Occipital lobe (tissue), 2 donors: ENCODE measurements around the gene CCDC78. TPM values are rescaled to one million over a fixed set of nuclear protein-coding genes. Genes with fewer than 3 reads are reported as not detected.
"Not testable (repeated sequence)": the region's sequence is repeated elsewhere in the genome, so short reads cannot be mapped to it uniquely, and the experiment has no call there.

Experiments
- DNase-seq: peaks from one replicate; lab custom pipeline; 2025; lab: John Stamatoyannopoulos, UW
- total RNA-seq: library from RNA; depleted of rRNA; stranded (reverse); fragments of >200 nt; gene quantifications from one replicate; pipeline ENCODE4 v1.2.3, GENCODE V29; 2014

The CCDC78 gene
- total RNA-seq, 1 donor from 2014 or later: 4.2 TPM

DNA sequence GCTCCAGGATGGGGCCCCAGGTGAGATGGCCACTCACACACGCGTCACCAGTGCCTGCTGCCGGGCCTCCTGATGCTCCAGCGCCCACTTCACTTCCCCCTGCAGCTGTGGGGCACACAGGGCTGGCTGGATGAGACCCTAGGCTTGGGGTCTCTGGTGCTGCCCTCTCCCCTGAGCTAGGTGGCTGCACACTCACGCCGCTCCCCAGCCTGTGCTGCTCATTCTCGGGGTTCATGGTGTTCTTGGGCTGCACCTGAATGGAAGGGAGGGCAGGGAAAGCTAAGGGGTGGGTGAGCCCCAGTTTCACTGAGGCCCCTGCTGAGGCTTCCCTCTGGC, 1.2 kb downstream of the CCDC78 start:
- no peak for DNase-seq

DNA sequence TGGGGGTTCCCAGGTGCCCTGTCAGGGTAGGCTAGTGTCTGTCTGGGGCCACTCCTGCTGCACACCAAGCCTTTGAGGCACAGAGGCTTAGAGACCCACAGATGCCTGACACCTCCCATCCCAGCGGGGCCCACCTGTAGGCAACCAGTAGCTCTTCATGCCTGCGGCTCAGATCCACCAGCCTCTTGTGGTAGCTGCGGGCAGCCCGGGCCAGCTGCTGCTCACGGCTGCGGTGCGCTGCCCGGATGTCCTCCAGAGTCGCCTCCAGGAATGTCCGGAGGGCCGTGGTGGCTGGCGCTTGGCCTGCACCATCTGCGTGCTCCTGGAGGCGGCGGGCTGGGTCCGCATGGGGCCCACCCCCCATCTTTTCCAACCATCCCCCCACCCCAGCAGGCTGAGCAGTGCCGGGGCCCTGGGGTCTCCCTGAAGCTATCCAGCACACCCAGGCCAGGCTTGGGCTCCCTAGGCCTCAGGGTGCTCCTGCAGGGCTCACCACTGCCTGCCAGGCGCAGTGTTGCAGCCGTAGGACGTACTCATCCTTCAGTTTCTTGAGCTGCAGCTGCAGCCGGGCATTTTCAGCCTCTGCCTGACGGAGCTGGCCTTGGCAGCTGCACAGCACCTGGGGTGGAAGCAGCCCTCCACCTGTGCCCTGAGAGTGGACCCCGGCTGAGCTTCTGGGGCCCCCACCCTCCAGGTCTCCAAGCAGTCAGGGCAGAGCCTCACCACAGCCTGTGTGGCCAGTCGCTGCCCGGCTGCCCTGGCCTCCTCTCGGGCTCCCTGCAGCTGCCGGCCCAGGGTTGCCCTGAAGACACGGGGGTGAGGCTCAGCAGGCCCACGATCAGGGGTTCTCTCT, 1.8 kb downstream of the CCDC78 start:
- DNase-seq: no peak

DNA sequence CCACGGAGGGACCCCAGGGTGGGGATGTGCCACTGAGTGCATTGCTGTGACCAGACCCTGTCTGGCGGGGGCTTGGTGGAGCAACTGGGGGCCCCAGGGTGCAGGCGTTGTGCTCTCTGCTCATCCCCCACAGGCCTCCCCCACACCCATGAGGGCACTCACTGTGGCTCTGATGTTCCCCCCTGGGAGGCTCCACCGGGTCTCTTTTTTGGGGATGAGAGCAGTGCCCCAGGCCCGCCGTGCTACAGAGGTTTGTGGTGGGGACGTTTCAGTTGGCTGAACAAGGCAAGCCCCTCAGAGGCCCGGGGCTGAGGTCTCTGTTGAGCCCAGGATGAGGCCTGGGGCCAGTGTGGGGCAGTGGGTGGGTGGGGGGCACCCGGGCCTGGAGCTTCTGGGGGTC, 2.5 kb downstream of the CCDC78 start:
- no peak for DNase-seq

DNA sequence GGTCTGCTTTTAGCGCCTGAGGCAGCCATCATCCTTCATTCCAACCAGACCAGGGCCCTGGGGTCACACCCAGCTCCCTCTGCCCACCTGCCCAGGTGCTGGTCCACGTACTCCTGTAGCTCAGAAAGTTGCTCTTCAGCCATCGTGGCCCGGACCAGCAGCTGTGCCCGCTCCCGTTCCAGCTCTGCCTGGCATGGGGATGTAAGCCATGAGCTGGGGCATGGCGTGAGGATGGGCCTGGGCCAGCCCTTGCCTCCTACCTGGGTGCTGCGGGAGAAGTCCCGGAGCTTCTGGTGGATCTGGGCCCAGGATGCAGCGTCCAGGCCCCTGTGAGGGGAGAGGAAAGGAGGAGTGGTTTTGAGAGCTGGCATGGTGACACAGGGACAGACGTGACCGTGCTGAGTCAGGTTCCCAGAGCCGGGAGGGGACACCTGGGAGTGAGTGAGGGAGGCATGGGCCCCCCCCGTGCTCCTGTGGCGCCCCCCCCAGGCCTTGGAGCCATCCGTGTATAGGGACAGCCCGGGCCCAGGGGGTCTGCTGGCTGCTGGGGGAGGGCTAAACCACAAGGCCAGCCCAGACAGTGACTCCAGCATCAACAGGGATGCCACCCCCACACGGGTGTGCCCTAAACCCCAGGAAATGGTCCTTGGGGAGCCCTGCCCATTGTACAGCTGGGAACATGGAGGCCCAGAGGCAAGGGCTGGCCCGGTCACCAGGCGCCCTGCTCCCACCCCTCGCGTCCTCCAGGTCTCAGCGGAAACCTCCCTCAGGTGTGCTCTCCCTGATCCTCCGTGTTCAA, 3.2 kb downstream of the CCDC78 start:
- DNase-seq: no peak

DNA sequence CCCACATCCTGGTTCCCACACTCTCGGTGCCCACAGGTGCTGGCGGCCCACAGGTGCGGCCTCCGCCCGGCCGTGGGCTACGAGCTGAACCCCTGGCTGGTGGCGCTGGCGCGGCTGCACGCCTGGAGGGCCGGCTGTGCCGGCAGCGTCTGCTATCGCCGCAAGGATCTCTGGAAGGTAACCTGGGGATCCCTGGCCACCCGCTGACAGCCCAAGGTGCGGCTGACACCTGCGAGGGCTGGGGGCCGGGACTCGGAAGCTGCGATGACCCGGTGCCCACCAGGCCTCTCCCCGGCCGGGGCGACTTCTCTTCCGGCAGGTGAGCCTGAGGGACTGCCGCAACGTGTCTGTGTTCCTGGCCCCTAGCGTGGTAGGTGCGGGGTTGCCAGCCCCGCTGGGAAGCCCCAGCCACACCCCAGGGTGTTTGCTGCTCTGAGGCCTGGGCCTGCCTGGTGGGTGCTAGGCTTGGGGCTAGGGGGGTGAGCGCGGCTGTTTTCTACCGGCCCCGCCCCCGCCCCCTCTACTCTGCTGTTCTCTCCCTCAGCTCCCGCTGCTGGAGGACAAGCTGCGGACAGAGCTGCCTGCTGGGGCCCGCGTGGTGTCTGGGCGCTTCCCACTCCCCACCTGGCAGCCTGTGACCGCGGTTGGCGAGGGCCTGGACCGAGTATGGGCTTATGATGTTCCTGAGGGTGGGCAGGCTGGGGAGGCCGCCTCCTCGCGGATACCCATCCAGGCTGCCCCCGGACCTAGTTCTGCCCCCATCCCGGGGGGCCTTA, 4.3 kb downstream of the CCDC78 start:
- no peak for DNase-seq

DNA sequence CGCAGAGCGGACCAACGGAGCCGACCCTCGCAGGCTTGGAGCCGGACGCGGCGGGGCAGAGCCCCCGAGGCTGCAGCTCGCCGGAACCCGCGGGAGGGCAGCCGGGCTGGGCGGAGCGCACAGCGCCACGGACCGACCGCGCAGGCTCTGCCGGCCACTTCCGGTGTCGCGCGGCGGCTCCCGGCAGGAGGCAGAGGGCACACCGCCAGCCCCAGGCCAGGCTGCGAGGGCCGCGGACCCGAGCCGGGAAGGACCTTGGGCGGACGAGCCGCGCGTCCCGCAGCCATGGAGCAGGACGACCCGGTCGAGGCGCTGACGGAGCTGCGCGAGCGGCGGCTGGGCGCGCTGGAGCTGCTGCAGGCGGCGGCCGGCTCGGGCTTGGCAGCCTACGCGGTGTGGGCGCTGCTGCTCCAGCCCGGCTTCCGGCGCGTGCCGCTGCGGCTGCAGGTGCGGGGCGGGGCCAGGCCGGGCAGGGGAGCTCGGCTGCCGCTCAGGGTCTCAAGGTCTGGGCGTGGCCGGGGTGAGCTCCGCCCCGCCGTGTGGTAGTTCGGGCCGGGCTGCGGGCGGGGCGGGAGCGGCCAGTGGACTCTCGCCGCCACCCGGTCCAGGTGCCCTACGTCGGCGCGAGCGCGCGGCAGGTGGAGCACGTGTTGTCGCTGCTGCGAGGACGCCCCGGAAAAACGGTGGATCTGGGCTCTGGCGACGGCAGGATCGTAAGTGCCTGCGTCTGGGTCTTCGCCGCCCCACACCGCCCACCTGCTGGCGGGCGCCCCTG, 5.1 kb downstream of the CCDC78 start, which contains the start of gene ANTKMT:
Gene ANTKMT, plus strand, starts transcription at position 157 of the 775 bp plus-strand sequence. Its CDS starts 129 bp downstream, at position 286.
- peak; percentile 77 for DNase-seq

GRCh38 chr16:720447-720989, 5.7 kb downstream of the CCDC78 start:
- peak; percentile 74 for DNase-seq

GRCh38 chr16:719815-720446, 6.3 kb downstream of the CCDC78 start:
- no peak for DNase-seq

GRCh38 chr16:718922-719321, 7.3 kb downstream of the CCDC78 start:
- DNase-seq: no peak

GRCh38 chr16:718389-718788, 7.9 kb downstream of the CCDC78 start:
- DNase-seq: no peak

- no peak for DNase-seq
Observed at GRCh38 chr16:717450-718245, 8.6 kb downstream of the CCDC78 start.

DNA sequence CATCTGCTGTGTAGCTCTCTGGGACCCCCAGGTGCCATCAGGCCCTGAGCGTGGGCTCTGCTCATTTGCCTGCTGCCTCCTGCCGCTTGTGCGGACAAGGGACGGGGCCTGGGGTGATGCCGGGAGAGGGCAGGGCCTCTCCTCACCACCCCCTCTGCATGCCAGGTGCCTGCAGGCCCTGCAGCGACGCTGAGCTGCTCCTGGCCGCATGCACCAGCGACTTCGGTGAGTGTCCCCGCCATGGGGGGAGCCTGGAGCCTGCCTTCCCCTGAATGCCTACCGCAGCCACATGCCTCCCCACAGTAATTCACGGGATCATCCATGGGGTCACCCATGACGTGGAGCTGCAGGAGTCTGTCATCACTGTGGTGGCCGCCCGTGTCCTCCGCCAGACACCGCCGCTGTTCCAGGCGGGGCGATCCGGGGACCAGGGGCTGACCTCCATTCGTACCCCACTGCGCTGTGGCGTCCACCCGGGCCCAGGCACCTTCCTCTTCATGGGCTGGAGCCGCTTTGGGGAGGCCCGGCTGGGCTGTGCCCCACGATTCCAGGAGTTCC, 9.4 kb downstream of the CCDC78 start:
- no peak for DNase-seq

DNA sequence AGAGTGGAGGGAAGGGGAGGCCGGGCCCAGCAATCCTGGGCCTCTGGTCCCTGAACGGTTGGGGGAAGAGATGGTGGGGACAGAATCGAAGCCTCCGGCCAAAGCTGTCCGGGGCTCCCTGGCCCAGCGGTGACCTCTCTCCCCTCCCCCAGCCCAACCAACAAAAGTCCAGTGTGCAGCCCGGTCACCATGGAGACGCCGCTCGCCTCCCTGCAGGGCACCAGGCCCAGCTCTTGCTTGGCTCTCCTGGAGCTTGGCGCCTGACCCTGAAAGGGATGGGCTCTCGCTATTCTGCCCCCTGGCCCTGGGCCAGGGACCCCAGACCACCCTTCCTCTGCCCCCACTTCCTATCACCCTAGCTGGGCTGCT, 10.1 kb downstream of the CCDC78 start:
- DNase-seq: peak; percentile 74

DNA sequence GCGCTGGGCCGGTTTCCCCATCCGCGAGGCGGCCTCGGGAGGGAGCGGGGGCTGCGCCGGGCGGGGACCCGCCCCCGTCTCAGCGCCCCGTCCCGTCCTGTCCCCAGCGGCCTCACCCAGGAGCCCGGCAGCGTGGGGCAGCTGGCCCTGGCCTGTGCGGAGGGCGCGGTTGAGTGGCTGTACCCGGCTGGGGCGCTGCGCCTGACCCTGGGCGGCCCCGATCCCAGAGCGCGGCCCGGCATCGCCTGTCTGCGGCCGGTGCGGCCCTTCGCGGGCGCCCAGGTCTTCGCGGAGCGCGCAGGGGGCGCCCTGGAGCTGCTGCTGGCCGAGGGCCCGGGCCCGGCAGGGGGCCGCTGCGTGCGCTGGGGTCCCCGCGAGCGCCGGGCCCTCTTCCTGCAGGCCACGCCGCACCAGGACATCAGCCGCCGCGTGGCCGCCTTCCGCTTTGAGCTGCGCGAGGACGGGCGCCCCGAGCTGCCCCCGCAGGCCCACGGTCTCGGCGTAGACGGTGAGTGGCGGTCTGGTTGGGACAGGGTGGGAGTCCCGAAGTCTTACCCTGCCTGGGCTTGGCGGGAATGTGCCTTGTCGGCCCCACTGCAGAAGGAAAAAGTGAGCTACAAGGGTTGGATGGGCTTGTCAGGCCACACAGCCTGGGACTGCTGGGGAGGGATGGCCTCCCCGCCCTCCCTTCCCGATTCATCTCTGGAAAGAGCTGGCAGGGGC, 10.6 kb downstream of the CCDC78 start:
- DNase-seq: no peak

DNA sequence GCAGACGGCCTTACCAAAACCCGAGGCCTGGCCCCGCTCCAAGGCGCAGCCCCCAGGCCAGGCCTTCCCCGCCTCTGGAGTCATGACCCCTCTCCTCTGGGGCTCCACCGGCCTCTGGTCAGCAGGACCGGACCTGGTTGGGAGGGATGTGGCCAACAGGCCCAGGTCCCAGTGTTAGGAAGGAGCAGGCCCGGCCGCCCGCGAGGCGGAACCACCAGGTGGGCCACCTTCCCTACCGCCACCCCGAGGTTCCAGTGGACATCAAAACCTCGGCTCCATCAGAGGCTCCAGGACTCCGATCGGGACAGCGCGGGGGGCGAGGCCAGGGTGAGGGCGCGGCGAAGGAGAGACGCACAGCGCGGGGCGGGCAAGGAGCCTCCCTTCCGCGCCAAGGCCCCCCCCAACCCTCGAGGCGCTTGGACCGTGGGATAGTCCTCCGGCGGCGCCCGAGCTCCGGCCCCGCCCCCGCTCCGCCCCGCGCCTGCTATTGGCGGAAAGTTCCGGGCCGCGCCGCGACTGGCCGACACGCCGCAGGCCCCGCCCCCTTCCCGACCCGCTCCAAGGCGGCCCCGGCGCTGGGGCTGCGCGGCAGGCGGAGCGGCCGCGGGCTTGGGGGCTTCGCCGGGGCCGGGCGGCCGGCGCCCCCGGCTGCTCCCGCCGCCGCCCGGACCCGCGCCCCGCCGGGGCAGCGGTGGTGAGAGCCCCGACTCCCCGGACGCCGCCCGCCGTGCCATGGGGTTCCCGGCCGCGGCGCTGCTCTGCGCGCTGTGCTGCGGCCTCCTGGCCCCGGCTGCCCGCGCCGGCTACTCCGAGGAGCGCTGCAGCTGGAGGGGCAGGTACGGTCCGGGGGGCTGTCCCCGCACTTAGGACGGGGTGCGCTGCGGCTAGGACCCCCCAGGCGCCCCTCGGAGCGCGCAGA, 11.4 kb downstream of the CCDC78 start, which contains the start of gene METRN:
Gene METRN, plus strand, starts transcription at position 561 of the 919 bp plus-strand sequence. Its CDS starts 172 bp downstream, at position 733.
- peak; percentile 85 for DNase-seq

GRCh38 chr16:714079-714478, 12.2 kb downstream of the CCDC78 start:
- DNase-seq: no peak

DNA sequence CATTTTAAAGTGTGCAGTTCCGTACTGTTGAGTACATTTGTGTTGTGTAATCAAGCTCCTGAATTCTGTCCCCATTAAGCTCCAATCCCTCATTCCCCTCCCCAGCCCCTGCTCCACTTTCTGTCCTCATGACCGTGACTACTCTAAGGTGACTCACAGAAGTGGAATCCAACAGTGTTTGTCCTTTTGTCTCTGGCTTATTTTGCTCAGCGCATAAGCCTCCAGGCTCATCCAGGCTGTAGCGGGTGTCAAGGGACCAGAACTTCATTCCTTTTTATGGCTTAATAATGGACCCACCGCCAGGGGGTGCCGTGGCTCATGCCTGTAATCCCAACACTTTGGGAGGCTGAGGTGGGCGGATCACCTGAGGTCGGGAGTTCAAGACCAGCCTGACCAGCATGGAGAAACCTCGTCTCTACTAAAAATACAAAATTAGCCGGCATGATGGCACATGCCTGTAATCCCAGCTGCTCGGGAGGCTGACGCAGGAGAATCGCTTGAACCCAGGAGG, 13.4 kb downstream of the CCDC78 start:
- DNase-seq: not testable (repeated sequence)
